Measurements from ENCODE around the gene ZNF286A.
"Not testable (repeated sequence)": the region's sequence is repeated elsewhere in the genome, so short reads cannot be mapped to it uniquely, and the experiment has no call there.

The ZNF286A gene

GRCh38 chr17:15699413-15699924 lies at the start of gene ZNF286A:
Gene ZNF286A, plus strand, starts transcription at chr17:15699752. Its CDS starts 578 bp downstream, at chr17:15700330.
- peak; percentile 95 for DNase-seq

DNA sequence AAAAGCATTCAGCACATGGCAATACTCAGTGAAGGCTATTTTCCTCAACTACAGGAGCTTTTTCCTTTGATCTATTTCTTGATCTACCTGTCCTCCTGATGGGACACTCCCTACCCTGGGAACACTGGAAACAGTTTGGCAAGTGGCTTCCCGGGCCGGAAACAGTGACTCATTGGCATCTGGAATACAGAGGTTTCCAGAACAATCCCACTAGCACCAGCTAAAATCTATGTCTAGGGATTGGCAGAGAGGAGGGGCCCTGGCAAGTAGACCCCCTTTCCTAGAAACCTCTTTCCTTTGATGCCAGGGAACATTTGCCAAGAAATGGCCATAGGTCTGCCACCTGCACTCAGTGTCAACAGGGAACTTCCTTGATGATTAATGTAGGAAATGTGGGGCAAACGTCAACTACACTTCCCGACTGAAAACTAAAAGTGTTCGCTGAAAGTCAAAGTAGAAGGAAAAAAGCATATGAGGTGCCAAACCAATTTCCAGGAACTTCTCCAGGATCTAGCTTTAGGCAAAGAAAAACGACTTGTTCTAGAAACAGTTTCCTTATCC lies 49.6 kb upstream of the ZNF286A start:
- no peak for DNase-seq

DNA sequence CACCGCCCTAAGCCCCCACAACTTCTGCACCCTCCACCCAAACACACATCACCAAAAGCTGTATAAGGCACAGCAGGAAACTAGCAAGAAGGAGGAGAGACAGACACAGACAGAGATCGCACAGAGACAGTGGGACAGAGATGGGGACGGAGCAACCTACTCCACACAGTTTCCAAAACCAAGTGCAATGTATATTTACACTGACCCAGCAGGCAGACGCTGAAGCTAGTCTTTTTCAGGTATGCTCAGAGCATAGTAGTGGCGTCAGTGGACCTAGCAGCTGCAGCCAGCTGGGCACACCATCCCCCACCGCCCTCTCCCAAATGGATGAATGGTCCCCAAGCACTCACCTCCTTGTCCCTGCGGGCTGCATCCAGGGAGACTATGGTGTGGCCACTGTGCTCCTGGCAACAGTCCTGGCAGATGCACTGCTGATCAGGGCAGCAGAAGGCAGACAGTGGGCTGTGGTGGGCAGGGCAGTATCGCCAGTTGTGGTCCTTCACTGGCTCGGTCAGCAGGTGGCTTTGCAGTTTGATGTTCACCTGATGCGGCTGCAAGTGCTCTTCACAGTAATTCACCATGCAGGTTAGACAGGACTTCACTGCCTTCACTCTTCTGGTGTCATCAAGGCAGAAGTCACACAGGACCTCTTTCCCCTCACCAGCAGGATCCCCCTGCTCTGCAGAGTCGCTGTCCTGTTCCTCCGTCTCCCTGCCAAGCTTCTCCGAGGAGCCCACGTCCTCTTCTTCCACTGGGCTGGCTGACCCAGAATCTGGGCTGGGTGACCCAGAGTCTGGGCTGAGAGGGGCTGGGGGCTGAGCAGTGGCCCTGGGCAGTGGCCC lies 48.6 kb upstream of the ZNF286A start:
- no peak for DNase-seq

DNA sequence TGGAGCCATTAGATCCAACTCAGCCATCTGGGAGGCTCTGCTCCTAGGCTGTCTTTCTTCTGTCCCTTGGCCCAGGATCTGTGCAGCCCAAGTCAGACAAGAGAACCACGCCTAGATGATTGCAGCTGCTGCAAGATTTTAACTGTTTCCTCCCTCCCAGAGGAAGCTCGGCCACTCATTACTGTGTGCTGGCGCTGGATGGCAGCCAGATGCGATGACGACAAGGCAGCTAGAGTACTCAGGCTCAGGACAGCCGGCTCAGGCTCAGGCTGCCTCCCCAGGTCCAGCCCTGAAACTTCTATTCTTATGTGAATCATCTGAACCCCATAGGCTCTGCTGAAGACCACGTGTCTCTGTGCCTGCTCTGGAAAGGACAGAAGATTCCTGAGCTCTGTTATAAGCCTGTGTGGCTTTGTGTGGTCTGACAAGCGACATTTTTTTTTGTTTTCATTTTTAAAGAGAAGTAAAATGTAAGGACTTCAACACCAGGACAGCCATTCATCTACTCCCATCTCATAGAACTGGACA lies 47.9 kb upstream of the ZNF286A start:
- DNase-seq = peak; percentile 72

DNA sequence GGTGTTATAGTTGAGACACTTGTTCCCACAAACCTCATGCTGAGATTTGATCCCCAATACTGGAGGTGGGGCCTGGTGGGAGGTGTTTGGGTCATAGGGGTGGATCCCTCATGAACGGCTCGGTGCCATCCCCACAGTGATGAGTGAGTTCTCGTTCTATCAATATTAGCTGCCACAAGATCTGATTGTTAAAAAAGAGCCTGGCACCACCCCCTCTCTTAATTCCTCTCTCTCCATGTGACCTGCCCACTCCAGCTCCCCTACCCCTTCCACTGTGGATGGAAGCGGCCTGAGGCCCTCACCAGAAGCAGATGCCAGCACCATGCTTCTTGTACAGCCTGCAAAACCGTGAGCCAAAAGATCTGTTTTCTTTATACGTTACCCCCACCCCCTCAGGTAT lies 46.6 kb upstream of the ZNF286A start:
- DNase-seq = no peak

DNA sequence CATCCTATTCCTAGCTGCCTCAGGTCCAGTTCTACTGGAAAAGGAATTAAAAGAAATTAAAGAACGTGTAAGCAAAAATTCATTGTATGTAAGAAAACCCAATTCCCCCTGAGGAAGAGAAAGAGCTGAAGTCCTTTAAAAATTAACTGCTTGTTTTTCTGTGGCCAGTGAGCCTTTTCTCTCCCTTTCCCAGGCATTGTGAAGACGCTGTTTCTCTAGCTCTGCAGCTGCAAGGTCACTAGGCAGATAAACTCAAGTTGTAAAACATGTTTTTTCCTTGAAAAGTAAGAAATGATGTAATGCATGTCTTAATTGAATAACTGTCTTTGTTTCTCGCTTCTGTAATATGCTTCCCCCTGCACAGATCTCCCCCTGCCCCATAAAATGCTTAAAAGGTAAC lies 45.2 kb upstream of the ZNF286A start:
- not testable (repeated sequence) for DNase-seq

DNA sequence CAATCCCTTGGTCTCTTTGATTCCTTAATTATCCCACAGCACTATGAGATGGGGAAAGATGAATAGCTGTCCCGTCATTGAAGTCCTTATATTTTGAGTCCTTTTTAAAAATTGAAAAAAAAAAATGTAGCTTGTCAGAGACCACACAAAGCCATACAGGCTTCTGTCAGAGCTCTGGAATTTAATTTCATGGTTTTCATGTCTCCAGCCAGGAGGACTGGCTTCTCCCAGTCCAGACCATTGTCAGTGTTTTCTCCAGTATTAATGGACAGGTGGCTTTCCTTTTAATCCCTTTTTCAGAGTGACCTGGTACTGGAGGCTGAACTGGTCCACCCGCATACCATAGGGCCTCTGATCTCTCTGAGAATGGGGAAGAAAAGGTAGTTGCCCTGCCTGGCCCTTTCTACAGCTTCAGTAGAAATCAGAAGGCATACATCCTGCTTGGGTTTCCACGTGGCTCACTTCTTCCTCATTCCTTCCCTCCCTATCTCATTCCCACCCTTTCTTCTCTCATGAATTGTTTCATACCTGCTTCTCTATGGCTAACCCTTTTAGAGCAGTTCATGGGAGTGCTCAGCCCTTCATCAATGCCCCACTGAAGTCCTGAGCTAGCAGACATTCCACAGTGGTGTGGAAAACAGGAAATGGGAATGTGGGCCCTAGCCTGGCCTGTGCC lies 44.5 kb upstream of the ZNF286A start:
- no peak for DNase-seq

DNA sequence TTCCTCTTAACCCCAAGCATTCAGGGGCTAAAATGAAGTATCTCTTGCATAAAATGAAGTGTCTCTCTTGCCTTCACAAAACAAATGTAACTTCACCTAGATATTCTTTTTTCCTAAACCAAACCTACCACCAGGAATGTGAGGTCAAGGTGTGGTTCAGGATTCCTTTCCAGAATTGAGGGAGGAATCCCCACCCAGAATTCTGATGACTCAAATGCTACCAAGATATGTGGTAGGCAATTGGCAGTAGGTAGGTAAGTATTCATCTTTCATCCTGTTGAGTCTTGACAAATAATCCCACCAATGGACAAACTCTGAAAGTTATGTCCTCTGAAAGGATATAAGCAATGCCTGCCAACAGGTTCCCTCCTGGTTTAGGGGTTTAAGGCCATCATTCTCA lies 41.7 kb upstream of the ZNF286A start:
- DNase-seq = no peak

DNA sequence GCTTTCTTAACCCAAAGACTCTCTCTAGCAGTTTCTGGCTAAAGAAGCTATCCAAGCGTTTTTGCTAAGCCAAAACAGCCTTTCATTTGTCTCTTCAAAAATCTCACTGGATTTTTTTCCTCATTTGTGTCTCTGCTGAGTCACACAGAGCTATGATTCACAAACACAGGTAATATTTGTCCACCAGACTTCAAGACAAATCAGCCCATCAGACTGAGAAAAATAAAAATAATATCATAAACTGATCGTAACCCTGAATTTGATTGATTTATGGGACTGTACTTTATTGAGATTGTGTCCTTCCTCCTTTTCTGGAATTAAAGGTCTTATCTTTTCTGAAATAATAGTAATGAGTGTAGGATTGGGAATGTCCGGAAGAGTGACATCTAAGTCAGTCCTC lies 41.3 kb upstream of the ZNF286A start:
- no peak for DNase-seq

DNA sequence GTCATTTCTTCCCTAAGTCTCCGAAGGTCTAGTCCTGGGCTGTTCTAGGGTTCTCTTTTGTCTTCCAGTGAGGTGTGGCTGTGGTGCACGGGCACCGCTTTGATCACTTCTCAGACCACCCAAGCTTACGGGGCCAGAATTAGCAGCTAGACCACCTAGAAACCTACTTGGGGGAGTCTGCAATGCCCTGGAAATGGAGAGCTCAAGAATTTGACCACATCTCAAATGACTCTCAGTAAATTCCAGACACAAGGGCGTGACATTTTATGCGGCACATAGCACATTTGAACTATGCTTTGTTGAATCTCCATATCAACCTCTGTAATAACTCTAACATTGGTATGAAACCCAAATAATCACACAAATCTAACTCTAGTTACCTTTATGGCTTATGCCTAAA lies 40.3 kb upstream of the ZNF286A start:
- DNase-seq = no peak

DNA sequence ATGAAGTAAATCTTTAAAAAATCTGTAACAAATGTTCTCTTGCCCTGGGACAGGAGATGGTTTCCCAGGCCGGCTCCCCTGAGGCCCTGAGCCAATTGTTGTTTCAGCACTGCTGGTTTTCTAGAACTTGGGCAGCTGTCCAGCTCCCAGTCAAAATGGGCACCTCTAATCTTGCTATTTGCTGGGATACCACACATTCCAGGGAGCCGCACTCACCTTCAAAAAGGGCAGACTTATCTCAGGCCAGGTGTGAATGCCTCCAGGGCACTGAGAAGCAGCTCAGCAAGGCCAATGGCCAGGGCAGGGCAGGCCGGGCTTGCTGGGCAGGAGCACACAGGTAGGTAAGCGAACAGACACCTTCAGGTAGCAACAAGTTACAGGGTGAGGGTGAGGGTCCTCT lies 39.9 kb upstream of the ZNF286A start:
- no peak for DNase-seq

GRCh38 chr17:15660077-15660476 lies 39.5 kb upstream of the ZNF286A start:
- no peak for DNase-seq

- no peak for DNase-seq
Observed at GRCh38 chr17:15662681-15663080, 36.9 kb upstream of the ZNF286A start.

DNA sequence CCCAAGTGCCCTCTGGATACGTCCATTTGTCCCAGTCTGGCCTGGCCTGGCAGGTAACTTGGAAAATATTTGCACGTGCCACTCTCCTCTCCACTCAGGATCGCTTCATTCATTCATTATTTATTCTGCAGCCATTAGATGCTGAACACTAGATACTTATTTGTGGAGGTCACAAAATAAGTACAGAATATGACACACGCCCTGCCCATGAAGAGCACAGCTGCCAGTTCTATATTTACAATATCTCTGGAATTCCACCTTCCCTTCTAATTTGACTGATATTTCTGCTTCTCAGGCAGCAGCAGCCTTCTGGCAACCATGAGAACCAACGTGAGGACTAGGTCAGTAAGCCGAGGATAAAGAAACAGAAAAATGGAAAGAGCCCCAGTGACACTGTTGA lies 36.4 kb upstream of the ZNF286A start:
- DNase-seq = no peak

GRCh38 chr17:15663691-15664090 lies 35.9 kb upstream of the ZNF286A start:
- DNase-seq = no peak

- DNase-seq = not testable (repeated sequence)
Observed at GRCh38 chr17:15669526-15669925, 30.0 kb upstream of the ZNF286A start.

DNA sequence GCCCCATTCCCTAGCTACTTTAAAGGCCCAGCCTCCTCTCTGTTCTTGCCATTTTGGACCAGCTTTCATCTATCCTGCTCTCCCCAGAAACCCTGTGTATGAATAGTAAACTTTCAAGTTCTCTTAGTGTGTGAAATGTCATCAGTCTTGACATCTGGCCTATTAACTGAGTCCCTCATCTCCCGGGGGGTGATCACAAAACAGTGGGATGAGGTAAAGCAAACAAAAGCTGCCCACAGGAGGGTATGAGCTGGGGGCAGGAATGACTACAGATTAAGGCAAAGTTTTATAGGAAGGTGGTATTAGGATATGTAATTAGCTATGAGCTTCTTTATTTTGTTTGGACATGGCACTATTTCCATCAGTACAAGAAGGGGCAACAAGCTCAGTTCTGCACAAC lies 24.9 kb upstream of the ZNF286A start:
- not testable (repeated sequence) for DNase-seq

DNA sequence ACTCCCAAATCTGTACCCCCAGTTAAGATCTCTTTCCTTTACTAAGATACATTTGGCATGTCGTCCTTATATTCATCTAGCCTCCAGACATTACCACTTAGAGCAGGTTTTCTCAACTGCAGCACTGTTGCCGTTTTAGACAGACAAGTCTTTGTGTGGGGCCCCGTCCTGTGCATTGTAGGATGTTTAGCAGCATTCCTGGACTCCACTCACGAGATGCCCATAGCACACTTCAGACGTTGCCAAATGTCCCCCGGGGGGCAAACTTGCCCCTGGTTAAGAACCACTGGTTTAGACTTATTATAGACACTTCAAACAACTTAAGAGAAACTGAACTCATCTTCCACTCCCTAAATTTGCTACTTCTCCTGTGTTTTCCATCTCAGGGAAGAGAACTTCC lies 23.6 kb upstream of the ZNF286A start:
- DNase-seq = not testable (repeated sequence)

DNA sequence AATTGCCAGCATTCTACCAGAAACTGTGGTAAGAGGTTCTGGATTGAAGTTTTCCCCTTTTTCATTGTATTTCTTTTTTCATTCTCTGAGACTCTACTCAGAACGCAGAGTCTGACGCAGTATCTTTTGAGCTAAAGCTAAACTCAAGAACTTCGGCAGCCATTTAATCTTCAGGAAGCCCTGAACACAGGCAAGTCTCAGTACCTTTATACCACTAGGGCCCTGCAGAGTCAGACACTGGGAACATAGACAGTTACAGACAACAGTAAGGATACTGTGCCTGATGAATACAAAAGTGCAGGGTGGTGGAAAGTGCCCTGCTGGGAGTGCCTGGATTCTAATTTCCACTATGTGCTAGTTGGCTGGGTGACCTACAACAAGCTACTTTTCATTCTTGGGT lies 16.4 kb upstream of the ZNF286A start:
- not testable (repeated sequence) for DNase-seq

DNA sequence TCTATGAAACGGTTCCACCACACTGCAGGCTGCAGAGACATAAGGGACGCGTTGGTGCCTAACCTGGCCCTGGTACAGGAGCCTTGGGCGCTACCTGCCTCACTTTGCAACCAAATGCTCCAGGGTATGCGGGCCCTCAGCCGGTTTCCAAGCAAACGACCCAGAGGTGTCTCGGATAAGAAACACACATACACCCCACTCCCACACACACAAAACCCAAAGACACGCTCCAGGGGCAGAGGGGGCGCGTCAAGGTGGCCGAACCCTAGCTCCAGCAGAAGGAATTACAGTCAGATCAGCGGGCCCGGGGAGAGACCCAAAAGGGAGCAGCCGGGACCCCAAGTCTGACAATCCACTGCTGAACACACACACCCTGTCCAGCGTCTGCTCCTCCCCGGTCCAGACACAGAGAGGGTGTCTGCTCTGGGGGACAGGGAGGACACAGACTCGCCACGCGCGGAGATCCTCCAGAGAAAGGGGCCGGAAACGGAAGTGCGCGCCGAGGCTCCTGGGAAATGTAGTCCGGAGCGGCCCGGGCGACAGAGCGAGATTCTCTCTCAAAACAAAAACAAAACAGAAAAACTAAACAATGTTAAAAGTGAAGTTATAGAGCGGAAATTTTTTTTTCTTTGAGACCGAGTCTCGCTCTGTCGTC lies 15.6 kb upstream of the ZNF286A start, which contains the start of gene TRIM16:
Gene TRIM16, minus strand, starts transcription at position 488 of the 655 bp plus-strand sequence. CDS start 32,702 bp downstream, outside the sequence.
- DNase-seq = not testable (repeated sequence)

DNA sequence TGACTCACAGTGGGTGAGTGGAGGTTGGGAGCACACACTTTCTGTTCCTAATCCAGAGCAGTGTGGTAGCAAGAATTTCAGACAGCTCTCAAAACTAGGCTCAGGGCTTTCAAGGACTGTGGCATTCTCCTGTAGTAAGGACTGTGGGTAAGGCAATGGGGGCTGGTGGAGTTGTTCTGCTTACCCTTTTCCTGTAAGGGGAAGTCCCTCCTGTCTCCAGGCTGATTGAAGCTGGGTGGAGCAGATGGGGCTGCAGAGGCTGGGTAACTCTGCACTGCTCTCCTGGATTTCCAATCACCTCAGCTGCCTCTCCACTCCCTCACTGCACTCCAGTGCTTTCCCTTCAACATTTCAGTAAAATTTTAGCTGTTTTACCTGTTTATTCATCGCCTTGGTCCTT lies 12.1 kb upstream of the ZNF286A start:
- DNase-seq = not testable (repeated sequence)

GRCh38 chr17:15698967-15699366 lies 585 bp upstream of the ZNF286A start:
- not testable (repeated sequence) for DNase-seq

DNA sequence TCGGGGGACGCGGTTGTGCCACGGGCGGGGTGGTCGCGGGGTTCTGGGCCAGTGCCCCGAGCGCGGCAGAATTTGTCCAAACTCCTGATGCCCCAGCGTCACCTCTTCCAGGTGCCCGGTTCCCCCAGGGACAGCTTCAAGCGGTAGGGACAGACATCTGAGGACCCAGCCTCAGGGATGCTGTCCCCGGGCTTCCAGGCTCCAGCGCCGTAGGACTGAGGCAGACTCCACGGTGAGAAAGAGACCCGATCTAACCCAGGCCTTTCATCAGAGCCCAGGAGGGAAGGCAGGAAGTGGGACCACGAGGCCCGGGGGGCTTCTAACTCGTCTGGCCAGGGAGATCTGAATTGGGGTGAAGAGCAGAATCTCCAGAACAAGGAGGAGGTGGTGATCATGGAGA lies 385 bp downstream of the ZNF286A start:
- DNase-seq = not testable (repeated sequence)
